GM23338 (cell line): ENCODE results near the gene GAN. TPM values are rescaled to one million over a fixed set of nuclear protein-coding genes. Genes with fewer than 3 reads are reported as not detected.

Experiments
- ATAC-seq: fragments of 200-7000 bp; cut with Tn5 transposase; 3 replicates; pipeline ENCODE4 v1.9.1; 2020
- DNase-seq: peaks from one replicate; pipeline ENCODE4 v3.0.0-alpha.2; 2015; ENCODE audit warnings: low spot score
- H2AFZ ChIP-seq: fragments of 200-600 bp; sonication (generic); 2 replicates; pipeline ENCODE4 v1.8.0; 2016; ENCODE audit warnings: antibody characterized with exemption, mild to moderate bottlenecking, moderate library complexity
- H3F3A ChIP-seq: fragments of 200-600 bp; sonication (generic); replicated peaks from 2 replicates; pipeline ENCODE4 v1.8.0; 2017; ENCODE audit warnings: antibody characterized with exemption, mixed run types, low read depth
- H3K27ac ChIP-seq: fragments of 200-600 bp; sonication (generic); 2 replicates; pipeline ENCODE4 v1.6.1; 2016; ENCODE audit warnings: low read depth
- H3K27me3 ChIP-seq: fragments of 200-600 bp; sonication (generic); 2 replicates; pipeline ENCODE4 v1.8.0; 2016; ENCODE audit warnings: mild to moderate bottlenecking, mixed run types, moderate library complexity; ENCODE audit not compliant: insufficient read depth
- H3K36me3 ChIP-seq: fragments of 200-600 bp; sonication (generic); 2 replicates; pipeline ENCODE4 v1.8.0; 2016; ENCODE audit warnings: mild to moderate bottlenecking; ENCODE audit not compliant: insufficient read depth
- H3K4me1 ChIP-seq: fragments of 200-600 bp; sonication (generic); 2 replicates; pipeline ENCODE4 v1.8.0; 2016; ENCODE audit warnings: mild to moderate bottlenecking, moderate library complexity; ENCODE audit not compliant: insufficient read depth
- H3K4me2 ChIP-seq: fragments of 200-600 bp; sonication (generic); 2 replicates; pipeline ENCODE4 v1.7.1; 2017; ENCODE audit warnings: mixed run types
- H3K4me3 ChIP-seq: fragments of 200-600 bp; sonication (generic); 2 replicates; pipeline ENCODE4 v1.6.1; 2016; ENCODE audit warnings: mixed run types
- H3K79me2 ChIP-seq: fragments of 200-600 bp; sonication (generic); replicated peaks from 2 replicates; pipeline ENCODE4 v1.8.0; 2017; ENCODE audit warnings: mild to moderate bottlenecking; ENCODE audit not compliant: insufficient read depth
- H3K9me2 ChIP-seq: fragments of 200-600 bp; sonication (generic); 2 replicates; pipeline ENCODE4 v1.8.0; 2017; ENCODE audit not compliant: insufficient read depth
- H4K20me1 ChIP-seq: fragments of 200-600 bp; sonication (generic); replicated peaks from 2 replicates; pipeline ENCODE4 v1.8.0; 2017; ENCODE audit warnings: mild to moderate bottlenecking; ENCODE audit not compliant: insufficient read depth
- H3K27ac Mint-ChIP-seq: 2 replicates; pipeline ENCODE4 v1.8.0; 2020; ENCODE audit warnings: inconsistent platforms, mild to moderate bottlenecking, moderate library complexity, mixed read lengths
- H3K27me3 Mint-ChIP-seq: 3 replicates; pipeline ENCODE4 v1.8.0; 2022; ENCODE audit warnings: low read depth, mild to moderate bottlenecking, moderate library complexity, mixed read lengths, inconsistent platforms; ENCODE audit not compliant: insufficient read depth, poor library complexity
- H3K36me3 Mint-ChIP-seq: 3 replicates; pipeline ENCODE4 v1.8.0; 2021; ENCODE audit warnings: low read depth, mild to moderate bottlenecking, inconsistent platforms, moderate library complexity, mixed read lengths
- H3K4me1 Mint-ChIP-seq: 3 replicates; pipeline ENCODE4 v1.8.0; 2020; ENCODE audit warnings: mild to moderate bottlenecking, inconsistent platforms, mixed read lengths
- H3K4me3 Mint-ChIP-seq: 3 replicates; pipeline ENCODE4 v1.8.0; 2021; ENCODE audit warnings: moderate library complexity, mild to moderate bottlenecking, inconsistent platforms, mixed read lengths
- H3K9me3 Mint-ChIP-seq: 3 replicates; pipeline ENCODE4 v1.8.0; 2020; ENCODE audit warnings: moderate library complexity, mild to moderate bottlenecking, inconsistent platforms, mixed read lengths
- CREB1 ChIP-seq: fragments of 250-450 bp; sonication (Bioruptor Pico); IDR thresholded peaks from 2 replicates; pipeline ENCODE4 v1.5.0; 2020; ENCODE audit warnings: low read depth, mild to moderate bottlenecking, moderate library complexity
- EZH2 ChIP-seq: fragments of 200-600 bp; sonication (generic); IDR thresholded peaks from one replicate; pipeline ENCODE4 v1.8.0; 2017; ENCODE audit warnings: antibody characterized with exemption, mild to moderate bottlenecking, low read depth; ENCODE audit not compliant: unreplicated experiment
- EZH2phosphoT487 ChIP-seq: fragments of 200-600 bp; sonication (generic); IDR thresholded peaks from one replicate; pipeline ENCODE4 v1.8.1; 2018; ENCODE audit warnings: antibody characterized with exemption; ENCODE audit not compliant: unreplicated experiment
- JUNB ChIP-seq: IDR thresholded peaks from one replicate; pipeline ENCODE4 v1.6.1; 2016; ENCODE audit warnings: antibody characterized with exemption; ENCODE audit not compliant: unreplicated experiment
- NANOG ChIP-seq: IDR thresholded peaks from 2 replicates; pipeline ENCODE4 v1.6.1; 2016; ENCODE audit warnings: antibody characterized with exemption, borderline replicate concordance
- POLR2AphosphoS5 ChIP-seq: IDR thresholded peaks from 2 replicates; pipeline ENCODE4 v1.6.1; 2016; ENCODE audit warnings: antibody characterized with exemption, low read depth
- STAT1 ChIP-seq: IDR thresholded peaks from one replicate; pipeline ENCODE4 v1.6.1; 2016; ENCODE audit warnings: antibody characterized with exemption; ENCODE audit not compliant: unreplicated experiment
- ZNF114 ChIP-seq: fragments of 250-450 bp; sonication (Bioruptor Pico); IDR thresholded peaks from 2 replicates; pipeline ENCODE4 v1.5.0; 2020; ENCODE audit warnings: mild to moderate bottlenecking, moderate library complexity
- ZNF331 ChIP-seq: fragments of 250-450 bp; sonication (Bioruptor Pico); IDR thresholded peaks from 2 replicates; pipeline ENCODE4 v1.5.0; 2020; ENCODE audit warnings: low read depth, mild to moderate bottlenecking, moderate library complexity
- polyA plus RNA-seq: library from polyadenylated mRNA; unstranded; fragments of >200 nt; fragmentation: Nextera tagmentation; extraction: Ambion mirVana; gene quantifications from 2 replicates; pipeline ENCODE4 v1.2.1, GENCODE V29; 2016
- total RNA-seq: library from RNA; depleted of rRNA; stranded (reverse); fragments of >200 nt; shearing (Covaris generic); gene quantifications from 2 replicates; pipeline ENCODE4 v1.2.3, GENCODE V29; 2014
- TF ChIP-seq, protein P1 (sequence below), 2 experiments: fragments of 200-600 bp in 1 of 2; sonication (generic) in 1 of 2; conservative IDR thresholded peaks; 2 replicates each; pipeline versions ENCODE4 v1.5.1 to v1.6.1; 2016 to 2017; ENCODE audit warnings: antibody characterized with exemption in 2 of 2, low read depth in 2 of 2, mild to moderate bottlenecking in 2 of 2, moderate library complexity in 1 of 2
- TF ChIP-seq, protein P2 (sequence below): IDR thresholded peaks from 2 replicates; pipeline ENCODE4 v1.6.1; 2016; ENCODE audit warnings: antibody characterized with exemption

Gene GAN
- total and polyA plus RNA-seq, 2 experiments from 2014 or later: 8.1 to 28.5 TPM

DNA sequence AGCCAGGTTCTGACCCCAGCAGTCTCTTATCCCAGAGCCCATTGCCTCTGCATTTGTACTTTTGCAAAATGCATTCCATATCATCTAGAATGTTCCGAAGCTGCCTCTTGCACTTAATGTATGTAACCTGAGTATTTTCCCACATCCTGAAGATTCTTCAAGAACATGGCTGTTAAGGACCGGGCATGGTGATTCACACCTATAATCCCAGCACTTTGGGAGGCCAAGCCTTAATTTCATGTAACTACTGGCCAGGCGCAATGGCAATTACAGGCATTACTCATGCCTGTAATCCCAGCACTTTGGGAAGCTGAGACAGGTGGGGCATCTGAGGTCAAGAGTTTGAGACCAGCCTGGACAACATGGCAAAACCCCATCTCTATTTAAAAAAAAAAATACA is 31.7 kb upstream of the GAN start (continued):
- TF ChIP-seq, protein P1, sequence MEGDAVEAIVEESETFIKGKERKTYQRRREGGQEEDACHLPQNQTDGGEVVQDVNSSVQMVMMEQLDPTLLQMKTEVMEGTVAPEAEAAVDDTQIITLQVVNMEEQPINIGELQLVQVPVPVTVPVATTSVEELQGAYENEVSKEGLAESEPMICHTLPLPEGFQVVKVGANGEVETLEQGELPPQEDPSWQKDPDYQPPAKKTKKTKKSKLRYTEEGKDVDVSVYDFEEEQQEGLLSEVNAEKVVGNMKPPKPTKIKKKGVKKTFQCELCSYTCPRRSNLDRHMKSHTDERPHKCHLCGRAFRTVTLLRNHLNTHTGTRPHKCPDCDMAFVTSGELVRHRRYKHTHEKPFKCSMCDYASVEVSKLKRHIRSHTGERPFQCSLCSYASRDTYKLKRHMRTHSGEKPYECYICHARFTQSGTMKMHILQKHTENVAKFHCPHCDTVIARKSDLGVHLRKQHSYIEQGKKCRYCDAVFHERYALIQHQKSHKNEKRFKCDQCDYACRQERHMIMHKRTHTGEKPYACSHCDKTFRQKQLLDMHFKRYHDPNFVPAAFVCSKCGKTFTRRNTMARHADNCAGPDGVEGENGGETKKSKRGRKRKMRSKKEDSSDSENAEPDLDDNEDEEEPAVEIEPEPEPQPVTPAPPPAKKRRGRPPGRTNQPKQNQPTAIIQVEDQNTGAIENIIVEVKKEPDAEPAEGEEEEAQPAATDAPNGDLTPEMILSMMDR (conservative IDR thresholded peaks at IDR 0.05; ENCODE audit: low read depth in 2 of 2): no peak
- TF ChIP-seq CREB1 (CRISPR knock-in tag): no peak
- TF ChIP-seq STAT1: no peak
- TF ChIP-seq EZH2phosphoT487: no peak
- TF ChIP-seq EZH2: no peak
- no peak for TF ChIP-seq ZNF114 (CRISPR knock-in tag)
- no peak for TF ChIP-seq POLR2AphosphoS5
- TF ChIP-seq JUNB: no peak
- no peak for TF ChIP-seq NANOG
- TF ChIP-seq, protein P2, sequence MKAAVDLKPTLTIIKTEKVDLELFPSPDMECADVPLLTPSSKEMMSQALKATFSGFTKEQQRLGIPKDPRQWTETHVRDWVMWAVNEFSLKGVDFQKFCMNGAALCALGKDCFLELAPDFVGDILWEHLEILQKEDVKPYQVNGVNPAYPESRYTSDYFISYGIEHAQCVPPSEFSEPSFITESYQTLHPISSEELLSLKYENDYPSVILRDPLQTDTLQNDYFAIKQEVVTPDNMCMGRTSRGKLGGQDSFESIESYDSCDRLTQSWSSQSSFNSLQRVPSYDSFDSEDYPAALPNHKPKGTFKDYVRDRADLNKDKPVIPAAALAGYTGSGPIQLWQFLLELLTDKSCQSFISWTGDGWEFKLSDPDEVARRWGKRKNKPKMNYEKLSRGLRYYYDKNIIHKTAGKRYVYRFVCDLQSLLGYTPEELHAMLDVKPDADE: no peak

DNA sequence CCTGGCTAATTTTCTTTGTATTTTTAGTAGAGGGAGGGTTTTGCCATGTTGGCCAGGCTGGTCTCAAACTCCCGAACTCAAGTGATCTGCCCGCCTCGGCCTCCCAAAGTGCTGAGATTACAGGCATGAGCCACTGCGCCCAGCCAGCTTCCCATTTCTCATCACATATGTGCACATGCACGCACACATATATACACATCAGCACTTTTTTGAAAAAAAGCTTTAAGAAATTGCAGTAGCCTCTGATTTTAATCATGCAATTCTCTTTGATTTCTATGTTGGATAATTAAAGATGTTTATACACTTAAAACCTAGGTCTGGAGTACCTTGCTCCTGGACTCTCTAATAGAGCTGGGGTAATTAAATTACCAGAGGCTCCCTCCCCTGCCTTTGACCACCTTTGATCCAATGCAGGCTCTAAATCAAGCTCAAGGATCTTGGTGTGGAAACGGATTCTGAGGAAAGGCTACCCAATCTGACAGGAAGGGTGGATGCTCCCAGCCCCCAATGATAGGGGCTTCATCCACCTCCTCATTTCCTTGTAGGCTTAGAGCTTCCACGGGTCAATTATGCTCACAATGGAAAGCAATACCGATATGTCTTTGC is 29.7 kb upstream of the GAN start:
- Histone ChIP-seq H3K9me2 (peaks cover 4% of the 10 kb centered on the region; the same call in 1 of the 2 replicates), H3K4me3 (no peak overlapping the region), H3K27ac (no peak overlapping the region), H3K27me3 (no peaks in the 10 kb centered on the region), H3K4me2 (no peak overlapping the region), H2AFZ (peak overlapping the region; percentile 66; the same call in 1 of the 2 replicates), H4K20me1 (no peaks in the 10 kb centered on the region), H3K4me1 (no peaks in the 10 kb centered on the region), H3K36me3 (no peaks in the 10 kb centered on the region), H3F3A (no peaks in the 10 kb centered on the region), H3K79me2 (no peaks in the 10 kb centered on the region)
- no peak overlapping the region for H3K4me3 Mint-ChIP-seq
- no peak overlapping the region for H3K27ac Mint-ChIP-seq
- no peak for TF ChIP-seq POLR2AphosphoS5
- TF ChIP-seq, protein P2: no peak
- no peak for TF ChIP-seq EZH2
- no peak for TF ChIP-seq STAT1
- no peak for TF ChIP-seq ZNF331 (CRISPR knock-in tag)
- no peak for TF ChIP-seq ZNF114 (CRISPR knock-in tag)
- no peak for TF ChIP-seq CREB1 (CRISPR knock-in tag)
- no peak for TF ChIP-seq EZH2phosphoT487
- TF ChIP-seq JUNB: no peak
- no peaks in the 10 kb centered on the region; the same call in 2 of the 3 replicates for H3K4me1 Mint-ChIP-seq
- no peaks in the 10 kb centered on the region for H3K27me3 Mint-ChIP-seq
- no peaks in the 10 kb centered on the region for H3K36me3 Mint-ChIP-seq
- DNase-seq (no peak), ATAC-seq (no peak)
- H3K9me3 Mint-ChIP-seq: no peaks in the 10 kb centered on the region
